GM18499 (cell line): ENCODE results near the gene CCDC179.

ENCODE experiments used
- ATAC-seq: cut with Tn5 transposase; IDR thresholded peaks from one replicate; pipeline ENCODE4 v1.9.1; 2021; ENCODE audit warnings: moderate number of reproducible peaks; ENCODE audit not compliant: insufficient read depth, unreplicated experiment

CCDC179 gene

GRCh38 chr11:22860241-22860640, at the start of gene CCDC179:
CCDC179 (minus strand) TSS chr11:22860474; CDS start chr11:22860421, 53 bp downstream.
- ATAC-seq = no peak

DNA sequence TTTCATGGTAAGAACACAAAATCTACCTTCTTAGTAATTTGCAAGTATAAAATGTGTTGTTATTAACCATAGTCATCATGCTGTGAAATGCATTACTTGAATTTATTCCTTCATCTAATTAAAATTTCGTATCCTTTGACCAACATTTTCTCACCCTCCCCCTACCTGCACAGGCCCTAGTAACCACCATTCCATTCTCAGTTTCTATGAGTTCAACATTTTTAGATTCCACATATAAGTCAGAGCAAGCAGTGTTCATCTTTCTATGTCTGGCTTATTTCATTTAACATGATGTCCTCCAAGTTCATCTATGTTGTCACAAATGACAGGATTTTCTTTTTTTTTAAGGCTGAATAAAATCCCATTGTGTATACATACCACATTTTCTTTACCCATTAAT, 43.5 kb upstream of the CCDC179 start:
- ATAC-seq = no peak

DNA sequence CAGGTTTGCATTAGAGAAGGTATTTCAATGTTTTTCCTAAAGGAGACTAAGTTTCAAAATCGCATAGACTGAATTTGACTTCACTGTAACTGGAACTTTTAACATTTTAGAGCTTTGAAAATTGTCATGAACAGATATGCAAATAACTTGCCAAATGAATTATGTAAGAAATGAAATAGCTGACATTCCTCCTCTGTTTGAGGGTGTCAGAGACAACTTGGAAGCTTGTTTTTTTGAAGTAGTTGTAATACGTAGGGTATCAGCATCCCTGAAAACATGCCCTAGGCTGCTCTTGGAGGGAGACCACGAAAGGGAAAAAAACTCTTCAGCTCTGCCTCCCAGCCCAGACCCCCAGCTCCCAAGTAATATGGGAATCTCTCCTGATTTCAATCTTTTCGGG, 41.3 kb upstream of the CCDC179 start:
- ATAC-seq = no peak

GRCh38 chr11:22900764-22901486, 40.7 kb upstream of the CCDC179 start:
- ATAC-seq = no peak

GRCh38 chr11:22898036-22898435, 37.8 kb upstream of the CCDC179 start:
- ATAC-seq = no peak

DNA sequence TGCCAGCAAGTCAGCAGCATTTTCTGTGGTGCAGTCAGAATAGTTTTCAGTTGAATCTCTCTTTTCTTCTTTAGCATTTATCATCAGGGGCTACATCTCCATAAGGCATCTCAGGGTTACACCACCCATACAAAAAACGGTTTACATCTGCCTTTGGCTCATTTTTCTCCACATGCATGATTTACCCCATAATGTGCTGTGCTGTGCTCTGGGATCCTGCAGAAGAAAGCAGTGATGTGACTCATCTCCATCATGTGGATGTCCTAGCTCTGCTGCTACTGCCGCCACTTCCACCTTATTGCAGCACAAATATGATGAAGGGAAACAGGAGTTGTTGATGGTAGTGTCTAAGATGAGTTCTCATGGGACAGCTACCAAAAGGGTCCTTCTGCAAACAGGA, 30.0 kb upstream of the CCDC179 start:
- no peak for ATAC-seq

- ATAC-seq = no peak
These were observed 23.9 kb upstream of the CCDC179 start for GRCh38 chr11:22884217-22884616.

GRCh38 chr11:22879630-22880029, 19.4 kb upstream of the CCDC179 start:
- ATAC-seq = no peak

DNA sequence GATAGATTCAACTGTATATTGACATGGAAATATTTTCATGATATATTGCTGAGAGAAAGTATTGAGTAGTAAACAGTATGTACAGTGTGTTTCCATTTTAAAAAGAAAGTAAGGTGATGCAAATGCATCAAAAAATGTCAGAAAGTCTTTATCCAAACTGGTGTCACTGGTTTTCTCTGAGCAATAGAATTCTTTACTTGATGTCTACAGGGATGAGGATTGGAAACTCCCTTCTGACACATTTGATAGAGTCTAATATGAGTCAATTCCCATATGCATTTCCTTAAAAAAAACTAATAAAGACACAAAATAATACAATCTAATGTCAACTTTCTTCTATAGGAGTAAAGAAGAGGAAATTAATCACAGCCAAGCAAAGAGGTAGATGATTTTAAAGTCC, 18.3 kb upstream of the CCDC179 start:
- ATAC-seq = no peak

- ATAC-seq = no peak
These were observed 17.8 kb upstream of the CCDC179 start for GRCh38 chr11:22878039-22878438.

GRCh38 chr11:22875869-22876473, 15.7 kb upstream of the CCDC179 start:
- ATAC-seq = peak; percentile 97

GRCh38 chr11:22869325-22869724, 9.1 kb upstream of the CCDC179 start:
- no peak for ATAC-seq

DNA sequence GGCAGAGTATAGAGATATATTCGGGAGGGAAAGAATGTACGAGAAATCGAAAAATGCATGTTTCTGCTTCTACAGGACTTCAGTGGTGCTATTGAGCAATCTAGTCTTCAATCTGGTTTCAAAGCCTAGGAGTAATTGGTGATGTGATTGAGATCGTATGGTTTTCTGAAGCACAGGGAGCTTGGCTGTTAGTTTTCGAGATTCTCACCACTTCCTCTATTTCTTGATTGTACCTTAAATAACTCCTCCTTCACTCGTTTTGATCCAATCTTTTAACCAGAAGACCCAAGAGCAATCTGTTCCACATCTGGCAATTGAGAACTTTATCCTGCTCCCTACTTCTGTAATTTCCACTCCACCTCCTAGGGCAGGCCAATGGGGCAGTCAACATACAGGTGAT, 518 bp downstream of the CCDC179 start:
- no peak for ATAC-seq

DNA sequence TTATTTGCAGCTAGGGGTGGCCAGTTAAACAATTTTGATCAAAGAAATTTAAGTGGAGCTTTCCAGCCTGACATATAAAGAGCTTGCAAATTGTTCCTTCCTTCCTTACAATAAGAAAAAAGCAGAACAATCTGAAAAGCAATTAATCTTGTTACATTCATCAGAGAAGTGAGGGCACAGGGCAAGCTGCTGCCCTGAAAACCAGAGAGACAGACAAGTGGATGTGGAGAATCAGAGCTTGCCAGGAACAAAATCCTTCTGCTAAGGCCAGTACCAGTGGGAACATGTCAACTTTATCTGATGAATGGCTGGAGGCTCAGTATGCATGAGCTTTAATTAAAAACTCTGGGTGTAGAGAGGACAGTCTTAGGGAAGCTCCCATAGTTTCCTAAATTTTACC, 8.8 kb downstream of the CCDC179 start:
- no peak for ATAC-seq

GRCh38 chr11:22846726-22847125, 13.5 kb downstream of the CCDC179 start:
- ATAC-seq = no peak

DNA sequence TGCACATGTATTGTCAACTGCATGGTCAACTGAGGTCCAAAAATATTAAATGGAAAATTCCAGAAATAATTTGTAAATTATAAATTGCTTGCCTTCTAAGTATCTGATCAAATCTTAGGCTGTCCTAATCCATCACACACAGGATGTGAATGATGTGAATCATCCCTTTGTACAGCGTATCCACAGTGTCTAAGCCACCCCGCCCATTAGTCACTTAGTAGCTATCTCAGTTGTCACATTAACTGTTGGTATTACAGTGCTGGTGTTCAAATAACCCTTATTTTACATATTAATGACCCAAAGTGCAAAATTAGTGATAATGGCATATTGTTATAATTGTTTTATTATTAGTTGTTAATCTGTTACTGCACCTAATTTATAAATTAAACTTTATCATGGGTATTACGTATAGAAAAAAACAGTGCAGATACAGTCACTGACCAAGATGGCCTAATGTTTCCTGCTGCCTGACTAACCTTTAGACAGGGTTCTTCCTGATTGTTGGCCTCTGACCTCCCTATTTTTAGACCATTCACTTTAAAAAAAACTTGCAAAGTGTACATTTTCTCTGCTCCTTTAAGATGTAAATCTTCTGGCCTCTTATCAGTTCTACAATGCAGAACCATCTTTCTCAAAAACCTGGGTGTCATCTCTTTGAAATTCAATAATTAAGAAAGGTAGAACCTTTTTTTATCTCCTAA, 27.8 kb downstream of the CCDC179 start:
- no peak for ATAC-seq

- no peak for ATAC-seq
These were observed 30.2 kb downstream of the CCDC179 start for GRCh38 chr11:22830082-22830414.

DNA sequence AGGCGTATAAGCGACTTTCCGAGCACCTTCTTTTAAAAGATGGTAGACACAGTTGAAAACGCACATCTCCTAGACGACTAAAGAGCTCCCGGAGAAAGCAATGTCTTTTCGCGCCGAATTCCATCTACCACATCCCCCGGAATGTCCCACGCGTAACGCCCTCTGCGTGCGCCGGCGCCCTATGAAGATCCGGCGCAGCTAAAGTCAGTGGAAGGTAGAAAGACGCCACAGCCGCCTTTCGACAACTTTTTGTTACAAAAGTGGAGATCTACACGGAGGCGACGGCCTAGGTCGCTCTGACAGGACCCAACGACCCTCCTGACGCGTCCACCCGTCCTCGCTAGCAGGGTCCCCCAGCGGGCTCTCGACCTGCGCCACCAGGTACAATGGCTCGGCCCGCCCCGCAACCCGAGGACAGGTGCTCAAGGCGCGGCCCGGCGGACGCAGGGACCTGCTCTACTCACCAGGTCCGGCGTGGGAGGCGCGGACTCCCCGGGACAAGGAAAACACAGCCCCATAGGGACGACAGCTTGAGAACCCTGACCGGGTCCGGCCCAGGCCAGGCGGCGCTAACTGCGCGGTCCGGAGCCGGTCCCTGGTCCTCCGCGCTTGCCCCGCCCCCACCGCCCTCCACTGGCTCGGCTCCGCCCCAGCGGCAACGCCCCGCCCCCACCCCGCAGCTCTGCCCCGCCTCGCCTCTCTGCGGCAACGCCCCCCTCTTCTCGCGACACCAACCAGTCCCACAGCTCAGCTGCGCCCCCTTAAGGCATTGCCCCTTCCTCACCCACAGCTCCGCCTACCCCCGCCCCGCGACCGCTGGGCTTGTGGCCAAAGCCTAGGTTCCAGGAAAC, 30.8 kb downstream of the CCDC179 start, which contains the start of gene SVIP:
SVIP (minus strand) TSS at position 571 of the 851 bp plus-strand sequence; CDS start at position 518, 53 bp downstream.
- ATAC-seq = peak; percentile 86

DNA sequence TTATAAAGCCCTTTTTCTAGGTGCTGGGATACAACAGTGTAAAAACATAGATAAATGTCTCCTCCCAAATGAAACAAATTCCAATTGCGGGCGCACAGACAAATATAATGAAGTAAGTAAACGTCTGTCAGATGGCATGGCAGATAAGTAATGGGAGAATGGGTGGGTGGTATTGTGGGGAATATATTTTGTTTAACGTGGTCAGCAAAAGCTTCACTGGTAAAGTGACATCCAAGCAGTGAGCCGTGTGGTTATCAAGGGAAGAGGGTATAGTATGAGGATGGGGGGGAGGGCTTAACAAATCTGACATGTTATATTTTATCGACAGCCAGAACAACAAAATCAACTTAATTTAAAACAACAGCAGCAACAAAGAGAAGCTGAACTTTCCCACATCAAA, 31.9 kb downstream of the CCDC179 start:
- ATAC-seq = no peak

GRCh38 chr11:22822203-22822602, 38.1 kb downstream of the CCDC179 start:
- no peak for ATAC-seq

DNA sequence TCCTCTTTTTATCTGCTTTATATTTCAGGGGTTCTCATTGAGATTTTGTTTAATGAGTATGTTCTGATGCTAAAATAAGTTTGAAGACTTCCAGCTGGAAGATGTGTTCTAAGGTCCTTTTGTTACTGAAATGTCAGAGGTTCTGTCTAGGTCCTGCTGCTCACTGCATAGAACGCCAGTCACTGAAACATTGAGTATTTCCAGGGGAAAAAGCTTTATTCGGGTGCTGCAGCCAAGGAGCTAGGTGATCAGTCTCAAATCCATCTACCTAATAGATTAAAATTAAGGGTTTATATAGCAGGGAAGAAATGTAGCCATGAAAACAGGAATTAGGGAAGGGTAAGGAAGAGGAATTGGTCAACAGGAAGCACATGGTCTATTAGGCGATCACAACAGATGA, 50.4 kb downstream of the CCDC179 start:
- ATAC-seq = no peak
